DND-41 (cell line): ENCODE measurements around the gene MIEN1.
"Not testable (repeated sequence)": the region's sequence is repeated elsewhere in the genome, so short reads cannot be mapped to it uniquely, and the experiment has no call there.

Experiments
- ATAC-seq: fragments of 200-7000 bp; cut with Tn5 transposase; 3 replicates; pipeline ENCODE4 v1.9.1; 2021; ENCODE audit warnings: low read depth; ENCODE audit not compliant: insufficient read depth
- DNase-seq: peaks from one replicate; pipeline ENCODE4 v3.0.0-alpha.2; 2020
- H2AFZ ChIP-seq: 2 replicates; pipeline ENCODE4 v1.6.0; 2012; ENCODE audit warnings: low read depth, low read length
- H3K27ac ChIP-seq: 2 replicates; pipeline ENCODE4 v1.5.1; 2012; ENCODE audit warnings: low read length, inconsistent platforms
- H3K27me3 ChIP-seq: fragments of 200-600 bp; sonication (generic); 2 replicates; pipeline ENCODE4 v1.6.0; 2012; ENCODE audit warnings: low read length, mild to moderate bottlenecking, inconsistent platforms; ENCODE audit not compliant: insufficient read depth, poor library complexity
- H3K36me3 ChIP-seq: 2 replicates; pipeline ENCODE4 v1.5.1; 2012; ENCODE audit warnings: low read length, inconsistent platforms; ENCODE audit not compliant: insufficient read depth
- H3K4me1 ChIP-seq: 2 replicates; pipeline ENCODE4 v1.5.1; 2012; ENCODE audit warnings: mild to moderate bottlenecking, low read length; ENCODE audit not compliant: insufficient read depth
- H3K4me2 ChIP-seq: 2 replicates; pipeline ENCODE4 v1.6.0; 2012; ENCODE audit warnings: mild to moderate bottlenecking, moderate library complexity, low read length, inconsistent platforms; ENCODE audit not compliant: insufficient read depth
- H3K4me3 ChIP-seq, 2 experiments: fragments of 200-600 bp in 1 of 2; shearing (Covaris generic) in 1 of 2; 2 replicates each; pipeline ENCODE4 v1.5.1; 2012 to 2016; ENCODE audit warnings: inconsistent platforms in 2 of 2, low read length in 2 of 2, mild to moderate bottlenecking in 2 of 2, low read depth in 1 of 2, moderate library complexity in 1 of 2
- H3K79me2 ChIP-seq: 2 replicates; pipeline ENCODE4 v1.6.0; 2012; ENCODE audit warnings: low read length, inconsistent platforms; ENCODE audit not compliant: insufficient read depth
- H3K9ac ChIP-seq: 2 replicates; pipeline ENCODE4 v1.6.0; 2012; ENCODE audit warnings: low read depth, mild to moderate bottlenecking, inconsistent platforms, low read length, moderate library complexity
- H3K9me3 ChIP-seq: 2 replicates; pipeline ENCODE4 v1.5.1; 2012; ENCODE audit warnings: low read length, moderate library complexity, mild to moderate bottlenecking, inconsistent platforms; ENCODE audit not compliant: insufficient read depth, severe bottlenecking
- H4K20me1 ChIP-seq: 2 replicates; pipeline ENCODE4 v1.6.0; 2012; ENCODE audit warnings: low read length; ENCODE audit not compliant: insufficient read depth
- CTCF ChIP-seq: IDR thresholded peaks from 2 replicates; pipeline ENCODE4 v1.5.1; 2012; ENCODE audit warnings: borderline replicate concordance, low read length, moderate library complexity, mild to moderate bottlenecking; ENCODE audit not compliant: poor library complexity, severe bottlenecking; ENCODE audit errors: extremely low read depth
- EZH2 ChIP-seq: IDR thresholded peaks from 3 replicates; pipeline ENCODE4 v1.6.1; 2012; ENCODE audit warnings: borderline replicate concordance, low read depth, mild to moderate bottlenecking, moderate library complexity, low read length, inconsistent platforms; ENCODE audit not compliant: severe bottlenecking

The MIEN1 gene

GRCh38 chr17:39711851-39712250, 18.5 kb downstream of the MIEN1 start:
- no peak overlapping the region for H3K27ac ChIP-seq
- ATAC-seq: no peak
- H3K9me3 ChIP-seq: no peaks in the 10 kb centered on the region
- no peaks in the 10 kb centered on the region for H3K79me2 ChIP-seq
- H3K27me3 ChIP-seq: no peaks in the 10 kb centered on the region
- no peak overlapping the region for H3K4me3 ChIP-seq
- H3K36me3 ChIP-seq: no peaks in the 10 kb centered on the region
- TF ChIP-seq EZH2 (no peak), CTCF (no peak)
- H3K9ac ChIP-seq: no peak overlapping the region
- no peaks in the 10 kb centered on the region for H3K4me1 ChIP-seq
- H4K20me1 ChIP-seq: no peaks in the 10 kb centered on the region
- no peak overlapping the region for H2AFZ ChIP-seq
- no peak overlapping the region for H3K4me2 ChIP-seq
- no peak for DNase-seq

GRCh38 chr17:39711071-39711470, 19.3 kb downstream of the MIEN1 start:
- not testable (repeated sequence) for H3K4me3 ChIP-seq, H3K4me2 ChIP-seq, H3K9ac ChIP-seq, ATAC-seq, H4K20me1 ChIP-seq, H3K27me3 ChIP-seq, H3K4me1 ChIP-seq, H2AFZ ChIP-seq, H3K36me3 ChIP-seq, H3K9me3 ChIP-seq, H3K27ac ChIP-seq, DNase-seq, H3K79me2 ChIP-seq

GRCh38 chr17:39709998-39710964, 20.1 kb downstream of the MIEN1 start:
- H3K9me3 ChIP-seq: no peaks in the 10 kb centered on the region
- H2AFZ ChIP-seq: no peak overlapping the region
- H4K20me1 ChIP-seq: no peaks in the 10 kb centered on the region
- no peaks in the 10 kb centered on the region for H3K4me1 ChIP-seq
- no peaks in the 10 kb centered on the region for H3K36me3 ChIP-seq
- no peak for TF ChIP-seq EZH2
- no peak for TF ChIP-seq CTCF
- DNase-seq (no peak), ATAC-seq (no peak)
- H3K9ac ChIP-seq: no peak overlapping the region
- no peak overlapping the region for H3K4me2 ChIP-seq
- no peaks in the 10 kb centered on the region for H3K79me2 ChIP-seq
- no peak overlapping the region for H3K27ac ChIP-seq
- H3K27me3 ChIP-seq: no peaks in the 10 kb centered on the region
- no peak overlapping the region for H3K4me3 ChIP-seq

- Histone ChIP-seq H3K79me2 (no peaks in the 10 kb centered on the region), H3K9me3 (no peaks in the 10 kb centered on the region), H3K4me2 (no peak overlapping the region), H3K27ac (no peak overlapping the region), H3K4me3 (no peak overlapping the region), H3K27me3 (no peaks in the 10 kb centered on the region), H3K36me3 (no peaks in the 10 kb centered on the region), H4K20me1 (no peaks in the 10 kb centered on the region), H2AFZ (no peak overlapping the region), H3K9ac (no peak overlapping the region; the same call in 1 of the 2 replicates), H3K4me1 (no peaks in the 10 kb centered on the region)
- DNase-seq (no peak), ATAC-seq (no peak)
- TF ChIP-seq EZH2: no peak
Measured at GRCh38 chr17:39709319-39709997, 20.9 kb downstream of the MIEN1 start.
